GM21786 (cell line): ENCODE results near the gene NOC2L.

ENCODE experiments used
- ATAC-seq: cut with Tn5 transposase; IDR thresholded peaks from one replicate; pipeline ENCODE4 v1.9.1; 2021; ENCODE audit not compliant: unreplicated experiment

NOC2L gene

DNA sequence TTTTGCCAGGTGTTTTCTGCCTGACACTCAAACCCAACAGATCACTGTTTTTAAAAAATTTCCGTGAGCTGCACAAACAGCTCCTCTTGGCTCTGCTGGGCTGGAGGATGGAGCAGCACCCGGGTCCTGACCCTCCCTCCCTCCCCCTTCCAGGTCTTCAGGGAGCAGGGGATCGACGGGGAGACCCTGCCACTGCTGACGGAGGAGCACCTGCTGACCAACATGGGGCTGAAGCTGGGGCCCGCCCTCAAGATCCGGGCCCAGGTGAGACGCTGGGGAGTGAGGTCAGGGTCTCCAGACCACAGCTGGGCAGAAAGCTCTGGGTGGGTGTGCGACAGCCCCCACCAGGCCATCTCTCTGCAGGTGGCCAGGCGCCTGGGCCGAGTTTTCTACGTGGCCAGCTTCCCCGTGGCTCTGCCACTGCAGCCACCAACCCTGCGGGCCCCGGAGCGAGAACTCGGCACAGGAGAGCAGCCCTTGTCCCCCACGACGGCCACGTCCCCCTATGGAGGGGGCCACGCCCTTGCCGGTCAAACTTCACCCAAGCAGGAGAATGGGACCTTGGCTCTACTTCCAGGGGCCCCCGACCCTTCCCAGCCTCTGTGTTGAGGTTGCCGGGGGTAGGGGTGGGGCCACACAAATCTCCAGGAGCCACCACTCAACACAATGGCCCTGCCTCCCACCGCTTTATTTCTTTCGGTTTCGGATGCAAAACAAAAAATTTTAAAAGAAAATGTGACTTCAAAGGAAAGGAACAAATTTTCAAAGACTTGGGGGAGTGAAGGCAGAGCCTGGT lies 15.3 kb downstream of the NOC2L start:
- ATAC-seq, result no peak

DNA sequence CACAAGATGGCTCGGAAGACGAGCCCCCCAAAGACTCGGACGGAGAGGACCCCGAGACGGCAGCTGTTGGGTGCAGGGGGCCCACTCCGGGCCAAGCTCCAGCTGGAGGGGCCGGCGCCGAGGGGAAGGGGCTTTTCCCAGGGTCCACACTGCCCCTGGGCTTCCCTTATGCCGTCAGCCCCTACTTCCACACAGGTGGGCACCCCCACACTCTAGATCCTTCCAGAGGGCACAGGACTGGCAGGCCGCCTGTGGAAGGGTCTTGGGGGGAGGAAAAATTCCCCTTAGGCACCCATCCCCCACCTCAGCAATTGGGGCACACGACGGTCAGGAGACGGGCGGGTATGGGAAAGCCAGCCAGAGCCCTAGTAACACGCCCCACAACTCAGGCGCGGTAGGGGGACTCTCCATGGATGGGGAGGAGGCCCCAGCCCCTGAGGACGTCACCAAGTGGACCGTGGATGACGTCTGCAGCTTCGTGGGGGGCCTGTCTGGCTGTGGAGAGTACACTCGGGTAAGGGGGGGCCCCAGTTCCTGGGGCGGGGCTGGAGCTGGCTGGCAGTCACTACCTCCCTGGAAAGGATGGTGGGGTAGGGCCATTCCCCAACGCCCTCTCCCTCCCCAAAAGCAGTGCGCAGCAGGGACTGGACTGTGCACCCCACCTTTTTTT lies 16.1 kb downstream of the NOC2L start:
- ATAC-seq, result no peak

DNA sequence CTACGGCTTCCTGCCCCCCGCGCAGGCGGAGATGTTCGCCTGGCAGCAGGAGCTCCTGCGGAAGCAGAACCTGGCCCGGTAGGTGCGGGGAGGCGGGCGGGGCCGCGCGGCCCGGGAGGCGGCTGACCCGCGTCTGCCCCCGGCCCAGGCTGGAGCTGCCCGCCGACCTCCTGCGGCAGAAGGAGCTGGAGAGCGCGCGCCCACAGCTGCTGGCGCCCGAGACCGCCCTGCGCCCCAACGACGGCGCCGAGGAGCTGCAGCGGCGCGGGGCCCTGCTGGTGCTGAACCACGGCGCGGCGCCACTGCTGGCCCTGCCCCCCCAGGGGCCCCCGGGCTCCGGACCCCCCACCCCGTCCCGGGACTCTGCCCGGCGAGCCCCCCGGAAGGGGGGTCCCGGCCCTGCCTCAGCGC lies 16.6 kb downstream of the NOC2L start:
- ATAC-seq, result no peak

DNA sequence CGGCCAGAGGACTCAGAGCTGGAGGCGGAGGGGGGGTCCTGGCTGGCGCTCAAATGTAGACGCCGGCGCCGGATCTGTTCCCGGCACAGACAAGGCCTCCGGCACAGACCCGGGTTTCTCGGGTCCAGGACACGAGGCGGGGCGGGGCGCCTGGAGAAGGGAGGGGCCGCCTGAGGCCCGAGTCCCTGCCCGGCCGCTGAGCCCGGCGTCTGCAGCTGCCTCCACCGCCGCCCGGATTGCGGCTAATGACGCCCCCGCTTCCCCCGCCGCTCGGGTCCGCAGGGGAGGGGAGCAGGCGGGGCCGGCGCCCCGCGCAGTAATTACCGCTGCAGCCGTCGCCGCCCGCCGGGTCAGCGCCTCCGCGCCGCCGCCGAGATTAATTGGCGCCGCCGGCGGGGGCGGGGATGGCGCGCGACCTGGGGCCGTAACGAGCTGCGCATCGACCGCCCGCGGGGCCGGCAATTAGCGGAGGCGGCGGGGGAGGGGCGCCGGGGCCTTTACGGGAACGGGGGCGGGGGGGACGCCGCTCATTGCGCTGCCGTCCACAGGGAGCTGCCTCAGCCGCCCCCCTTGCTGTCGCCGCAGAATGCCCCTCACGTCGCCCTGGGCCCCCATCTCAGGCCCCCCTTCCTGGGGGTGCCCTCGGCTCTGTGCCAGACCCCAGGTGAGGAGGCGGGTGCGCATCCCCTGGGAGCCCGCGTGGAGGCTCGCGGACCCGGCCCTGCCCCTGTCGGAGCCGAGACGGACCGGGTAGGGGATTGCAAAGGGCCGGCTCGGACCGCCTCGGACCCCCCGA lies 17.3 kb downstream of the NOC2L start:
- ATAC-seq, result no peak

GRCh38 chr1:941015-941587 lies 18.0 kb downstream of the NOC2L start:
- no peak for ATAC-seq

DNA sequence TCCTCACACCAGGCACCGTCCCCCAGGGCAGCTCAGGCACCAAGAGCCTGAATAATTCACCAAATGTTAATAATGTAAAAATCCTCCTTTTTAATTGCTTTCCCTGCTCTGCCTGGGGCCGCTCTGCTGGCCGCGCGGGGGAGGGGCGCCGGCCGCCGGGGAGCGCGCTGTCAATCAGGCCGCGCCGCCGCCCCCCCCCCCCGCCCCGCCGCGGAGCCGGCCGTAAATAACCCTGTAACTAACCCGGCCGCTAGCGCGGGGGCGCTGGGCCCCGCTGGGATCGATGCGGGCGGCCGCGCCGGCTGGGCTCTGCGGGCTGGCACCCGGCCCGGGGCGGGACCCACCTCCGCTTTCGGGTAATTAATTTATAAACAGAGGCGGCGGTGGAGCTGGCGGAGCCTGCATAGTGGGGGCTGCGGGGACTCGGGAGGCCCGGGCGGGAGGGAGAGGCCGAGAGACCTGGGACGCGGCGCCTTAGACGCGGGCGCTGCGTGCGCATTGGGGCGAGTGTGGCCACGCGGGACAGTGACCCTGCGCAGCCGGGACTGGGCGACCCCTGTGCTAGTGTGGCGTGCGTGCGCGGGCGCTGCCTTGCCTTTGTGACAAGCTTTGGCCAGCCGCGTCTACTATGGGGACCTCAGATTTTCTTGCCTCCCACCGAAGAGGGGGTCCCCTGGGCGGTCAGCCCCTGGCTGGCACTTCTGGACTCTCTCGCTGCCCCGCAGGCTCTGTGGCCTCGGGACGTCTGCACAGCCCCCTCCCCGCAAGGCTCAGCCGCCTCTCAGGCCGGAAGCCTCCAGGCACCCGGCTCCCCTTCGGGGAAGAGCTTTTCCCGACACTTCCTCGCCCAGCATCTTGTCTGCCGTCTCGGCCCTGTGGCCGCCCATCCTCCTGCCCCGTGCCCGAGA lies 18.7 kb downstream of the NOC2L start:
- ATAC-seq, result no peak

- ATAC-seq, result no peak
Measured at GRCh38 chr1:939511-940106, 19.4 kb downstream of the NOC2L start.

DNA sequence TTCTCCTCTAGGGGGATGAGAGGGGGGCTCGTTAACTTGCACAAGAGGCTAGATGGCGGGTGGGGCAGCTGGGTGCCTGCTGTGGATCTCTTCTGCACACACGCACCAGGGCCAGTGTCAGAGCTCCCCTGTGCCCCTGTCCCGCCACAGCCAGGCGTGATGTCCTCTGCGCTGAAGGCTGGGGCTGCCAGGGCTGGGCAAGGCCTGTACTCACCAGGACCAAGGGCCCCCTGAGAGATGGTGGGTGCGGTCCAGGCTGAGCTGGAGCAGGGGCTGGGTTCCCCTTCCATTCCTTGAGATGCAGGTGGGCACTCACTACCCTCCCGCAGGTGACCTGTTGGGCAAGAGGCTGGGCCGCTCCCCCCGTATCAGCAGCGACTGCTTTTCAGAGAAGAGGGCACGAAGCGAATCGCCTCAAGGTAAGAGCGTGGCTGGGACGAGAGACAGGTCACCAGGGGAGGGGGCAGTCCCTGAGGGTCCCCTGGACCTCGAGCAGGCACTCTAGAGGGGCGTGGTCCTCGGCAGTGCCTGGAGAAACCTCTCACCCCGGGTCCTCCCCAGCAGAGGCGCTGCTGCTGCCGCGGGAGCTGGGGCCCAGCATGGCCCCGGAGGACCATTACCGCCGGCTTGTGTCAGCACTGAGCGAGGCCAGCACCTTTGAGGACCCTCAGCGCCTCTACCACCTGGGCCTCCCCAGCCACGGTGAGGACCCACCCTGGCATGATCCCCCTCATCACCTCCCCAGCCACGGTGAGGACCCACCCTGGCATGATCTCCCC lies 20.2 kb downstream of the NOC2L start:
- no peak for ATAC-seq

GRCh38 chr1:938088-938683 lies 20.9 kb downstream of the NOC2L start:
- ATAC-seq, result no peak

GRCh38 chr1:937521-937920 lies 21.5 kb downstream of the NOC2L start:
- ATAC-seq, result no peak

DNA sequence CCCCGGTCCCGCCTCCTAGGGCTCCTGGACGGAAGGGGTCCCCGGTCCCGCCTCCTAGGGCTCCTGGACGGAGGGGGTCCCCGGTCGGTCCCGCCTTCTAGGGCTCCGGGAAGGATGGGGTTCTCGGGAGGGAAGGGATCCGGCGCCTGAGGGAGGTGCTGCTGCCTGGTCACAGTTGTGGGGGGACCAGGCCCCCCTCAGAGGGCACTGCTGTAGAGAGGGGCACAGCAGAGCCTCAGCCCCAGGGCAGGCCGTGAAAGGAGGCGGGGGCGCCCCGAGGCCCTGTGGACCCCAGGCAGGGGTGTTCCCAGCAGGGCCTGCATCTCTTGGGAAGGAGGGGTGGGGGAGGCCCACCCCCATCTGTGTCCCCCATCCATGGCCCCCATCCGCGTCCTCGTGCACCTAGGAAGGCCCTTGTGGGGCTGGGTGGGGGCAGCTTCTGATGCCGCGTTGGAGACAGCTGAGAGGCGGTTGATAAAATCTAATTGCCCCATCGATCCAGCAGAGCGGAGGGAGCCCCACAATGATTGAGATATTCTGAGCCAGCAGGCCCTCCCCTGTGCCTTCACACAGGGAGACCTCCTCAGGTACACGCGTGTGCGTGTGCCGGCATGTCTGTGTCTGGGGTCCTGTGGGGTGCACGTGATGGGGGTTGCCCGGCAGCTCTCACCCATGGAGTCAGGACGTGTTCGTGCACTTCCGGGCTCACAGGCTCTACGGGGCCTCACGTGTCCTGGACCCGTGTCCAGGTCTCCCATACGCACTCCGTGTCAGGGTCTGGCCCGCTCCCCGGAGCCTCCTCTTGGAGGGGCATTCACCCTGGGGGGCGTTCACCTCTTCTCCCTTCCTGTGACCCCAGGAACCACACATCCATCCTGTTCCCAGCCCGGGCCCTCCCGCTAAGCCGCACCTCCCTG lies 22.4 kb downstream of the NOC2L start:
- no peak for ATAC-seq

DNA sequence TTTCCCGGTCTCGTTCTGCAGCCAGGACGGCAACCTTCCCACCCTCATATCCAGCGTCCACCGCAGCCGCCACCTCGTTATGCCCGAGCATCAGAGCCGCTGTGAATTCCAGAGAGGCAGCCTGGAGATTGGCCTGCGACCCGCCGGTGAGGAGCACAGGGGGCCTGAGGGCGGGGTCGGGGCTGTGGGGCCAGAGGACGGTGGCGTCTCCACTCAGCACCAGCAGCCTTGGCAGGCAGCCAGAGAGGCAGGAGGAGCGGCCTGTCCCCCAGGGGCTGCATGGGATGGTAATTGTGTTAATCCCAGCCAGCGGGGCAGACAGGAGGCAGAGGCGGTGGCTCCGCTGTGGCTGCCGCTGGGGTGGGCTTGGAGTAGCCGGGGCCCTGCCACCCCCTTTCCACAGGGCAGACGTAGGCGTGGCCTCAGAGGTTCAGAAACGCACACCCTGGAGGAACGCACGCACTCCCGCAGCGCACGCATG lies 23.3 kb downstream of the NOC2L start:
- no peak for ATAC-seq

GRCh38 chr1:934991-935750 lies 23.9 kb downstream of the NOC2L start:
- no peak for ATAC-seq

DNA sequence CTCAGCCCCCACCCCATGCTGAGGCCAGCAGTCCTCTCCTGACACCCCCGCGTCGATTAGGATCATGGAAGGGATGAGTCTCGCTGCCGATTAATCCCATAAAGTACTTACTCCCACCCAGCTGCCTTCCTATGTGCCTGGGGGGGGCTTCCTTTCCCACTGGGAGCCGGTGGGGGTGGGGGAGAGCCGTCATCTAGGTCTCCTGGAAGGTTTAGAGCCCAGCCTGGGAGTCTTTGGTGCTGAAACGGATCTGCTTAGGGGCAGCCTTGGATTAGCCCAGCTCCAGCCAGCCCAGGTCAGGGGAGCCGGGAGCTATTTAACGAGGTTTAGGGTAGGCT lies 25.5 kb downstream of the NOC2L start:
- ATAC-seq, result no peak

GRCh38 chr1:932776-933602 lies 26.1 kb downstream of the NOC2L start:
- ATAC-seq, result no peak

GRCh38 chr1:932173-932510 lies 26.9 kb downstream of the NOC2L start:
- ATAC-seq, result no peak
